ENCODE data around the gene TRAF3.

DNA sequence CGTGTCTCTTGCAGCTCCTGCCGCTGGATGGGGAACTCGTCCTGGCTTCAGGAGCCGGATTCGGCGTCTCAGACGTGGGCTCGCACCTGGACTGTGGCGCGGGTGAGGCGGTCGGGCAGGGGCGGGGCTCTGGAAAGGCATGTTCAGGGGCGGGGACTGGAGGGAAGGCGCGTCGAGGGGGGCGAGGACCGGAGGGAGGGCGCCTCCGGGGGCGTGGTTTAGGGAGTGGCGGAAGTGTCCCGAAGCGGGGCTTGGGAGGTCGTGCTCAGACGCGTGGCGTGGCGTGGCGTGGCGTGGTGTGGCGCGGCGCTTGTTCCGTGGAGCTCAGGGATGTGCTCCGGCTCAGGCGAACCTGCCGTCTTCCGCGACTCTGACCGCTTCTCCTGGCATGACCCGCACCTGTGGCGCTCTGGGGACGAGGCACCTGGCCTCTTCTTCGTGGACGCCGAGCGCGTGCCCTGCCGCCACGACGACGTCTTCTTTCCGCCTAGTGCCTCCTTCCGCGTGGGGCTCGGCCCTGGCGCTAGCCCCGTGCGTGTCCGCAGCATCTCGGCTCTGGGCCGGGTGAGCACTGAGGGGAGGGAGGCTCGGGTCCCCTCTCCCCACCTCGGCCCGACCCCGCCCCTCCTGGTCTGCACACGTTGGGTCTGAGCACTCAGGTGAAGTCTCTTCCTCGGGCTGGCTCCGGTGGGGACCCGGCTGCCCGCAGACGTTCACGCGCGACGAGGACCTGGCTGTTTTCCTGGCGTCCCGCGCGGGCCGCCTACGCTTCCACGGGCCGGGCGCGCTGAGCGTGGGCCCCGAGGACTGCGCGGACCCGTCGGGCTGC, 151.4 kb downstream of the TRAF3 start:
- TF ChIP-seq CTCF (IDR thresholded peaks at IDR 0.05; ENCODE audit: low read length) (no peak), EZH2 (IDR thresholded peaks at IDR 0.05; ENCODE audit: borderline replicate concordance, low read length) (no peak)

All from OCI-LY1 (cell line).